GM21360 (cell line): Measurements from ENCODE around the gene COL18A1.

Experiments used
- ATAC-seq: cut with Tn5 transposase; IDR thresholded peaks from one replicate; pipeline ENCODE4 v1.9.1; 2021; ENCODE audit warnings: mild to moderate bottlenecking, moderate library complexity; ENCODE audit not compliant: unreplicated experiment

Gene COL18A1

GRCh38 chr21:45487891-45488600 is 83.1 kb downstream of the COL18A1 start:
- no peak for ATAC-seq

GRCh38 chr21:45488931-45489721 is 84.2 kb downstream of the COL18A1 start:
- no peak for ATAC-seq

GRCh38 chr21:45489722-45489982 is 84.7 kb downstream of the COL18A1 start:
- no peak for ATAC-seq

GRCh38 chr21:45490049-45490731 is 85.2 kb downstream of the COL18A1 start:
- no peak for ATAC-seq

- no peak for ATAC-seq
Measured at GRCh38 chr21:45491056-45491455, 86.1 kb downstream of the COL18A1 start.

GRCh38 chr21:45491623-45492022 is 86.7 kb downstream of the COL18A1 start:
- no peak for ATAC-seq

- ATAC-seq: no peak
Measured at GRCh38 chr21:45492765-45493164, 87.8 kb downstream of the COL18A1 start.

GRCh38 chr21:45493401-45494001 is 88.5 kb downstream of the COL18A1 start:
- no peak for ATAC-seq

GRCh38 chr21:45494135-45494850 is 89.3 kb downstream of the COL18A1 start:
- ATAC-seq: no peak

GRCh38 chr21:45494851-45495680 is 90.1 kb downstream of the COL18A1 start:
- ATAC-seq: no peak

GRCh38 chr21:45496151-45496967 is 91.4 kb downstream of the COL18A1 start:
- no peak for ATAC-seq

- ATAC-seq: no peak
Measured at GRCh38 chr21:45496968-45497845, 92.2 kb downstream of the COL18A1 start.

- no peak for ATAC-seq
Measured at GRCh38 chr21:45497846-45498645, 93.1 kb downstream of the COL18A1 start.

- ATAC-seq: no peak
Measured at GRCh38 chr21:45498646-45499000, 93.7 kb downstream of the COL18A1 start.

- ATAC-seq: no peak
Measured at GRCh38 chr21:45499201-45499750, 94.3 kb downstream of the COL18A1 start.

GRCh38 chr21:45499970-45500577 is 95.1 kb downstream of the COL18A1 start:
- no peak for ATAC-seq
